Measurements from ENCODE around the gene OR5D16.
"Not testable (repeated sequence)": the region's sequence is repeated elsewhere in the genome, so short reads cannot be mapped to it uniquely, and the experiment has no call there.

Gene OR5D16

DNA sequence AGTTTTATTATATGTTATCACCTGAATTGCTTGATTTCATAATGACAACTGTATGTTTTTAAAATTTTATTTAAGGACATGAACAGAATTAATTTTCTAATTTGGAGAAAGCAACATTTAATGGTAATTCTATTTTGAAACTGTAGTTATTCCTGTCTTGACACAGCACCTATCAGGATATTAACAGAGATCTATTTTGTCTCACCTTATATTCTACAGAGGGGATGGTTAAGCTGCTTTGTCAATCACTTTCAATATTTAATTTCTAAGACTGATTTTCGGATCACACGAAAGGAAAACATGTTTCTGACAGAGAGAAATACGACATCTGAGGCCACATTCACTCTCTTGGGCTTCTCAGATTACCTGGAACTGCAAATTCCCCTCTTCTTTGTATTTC, at the start of gene OR5D16:
Gene OR5D16, plus strand, starts transcription at position 301 of the 400 bp plus-strand sequence. Its CDS starts 0 bp downstream, at position 301.
- DNase-seq (ENCODE audit: low read depth): no peak

DNA sequence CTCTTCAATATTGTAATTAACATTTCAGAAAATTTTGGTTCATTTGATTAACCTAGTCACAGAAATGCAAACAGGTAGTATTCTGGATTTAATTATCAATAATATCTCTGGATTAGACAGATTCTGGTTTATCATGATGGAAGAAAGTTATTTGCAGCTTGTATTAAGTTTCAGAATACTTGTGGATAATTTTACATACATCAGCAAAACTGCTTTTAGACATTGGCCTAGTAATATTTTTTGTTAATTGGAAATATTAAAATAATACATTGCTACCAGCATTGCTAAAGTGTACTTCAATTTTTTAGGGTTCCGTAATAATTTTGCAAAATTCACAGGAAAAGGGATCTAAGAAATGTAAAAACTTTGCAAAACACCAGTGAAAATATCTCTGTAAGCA, 46.9 kb upstream of the OR5D16 start:
- no peak for DNase-seq (ENCODE audit: low read depth)

DNA sequence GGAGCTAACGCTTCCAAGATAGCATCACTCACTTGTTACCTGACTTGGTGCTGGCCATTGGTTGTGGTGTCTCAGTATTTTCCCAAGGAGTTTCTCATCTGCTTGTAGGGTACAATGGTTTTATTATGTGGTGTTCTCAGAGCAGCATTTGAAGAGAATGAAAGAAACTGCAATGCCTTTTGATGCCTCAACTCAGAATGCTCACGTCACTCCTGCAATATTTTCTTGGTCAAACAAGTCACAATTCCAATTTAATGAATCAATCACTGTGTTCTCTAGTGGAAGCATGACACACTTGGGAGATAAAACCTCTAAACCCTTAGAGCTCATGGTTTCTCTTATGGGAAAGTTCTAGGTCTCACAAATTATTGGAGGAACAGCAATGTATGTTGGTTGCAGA, 45.2 kb upstream of the OR5D16 start:
- no peak for DNase-seq (ENCODE audit: low read depth)

DNA sequence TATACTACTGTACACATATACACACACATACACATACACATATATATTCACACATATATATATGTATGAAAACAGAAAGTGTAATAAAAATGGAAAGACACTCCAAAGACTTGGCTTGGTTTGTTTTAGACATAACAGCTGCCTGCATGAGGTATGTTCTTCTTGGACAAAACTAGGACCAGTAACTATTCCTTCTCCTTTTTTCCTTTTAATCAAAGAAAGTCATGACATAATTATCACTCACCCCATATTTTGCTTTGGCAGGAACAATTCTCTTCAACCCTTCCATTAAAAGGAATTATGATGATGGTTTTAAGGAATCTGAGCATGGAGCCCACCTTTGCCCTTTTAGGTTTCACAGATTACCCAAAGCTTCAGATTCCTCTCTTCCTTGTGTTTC, 43.3 kb upstream of the OR5D16 start, which contains the start of gene OR5D14:
Gene OR5D14, plus strand, starts transcription at position 301 of the 400 bp plus-strand sequence. Its CDS starts 0 bp downstream, at position 301.
- DNase-seq (ENCODE audit: low read depth): no peak

DNA sequence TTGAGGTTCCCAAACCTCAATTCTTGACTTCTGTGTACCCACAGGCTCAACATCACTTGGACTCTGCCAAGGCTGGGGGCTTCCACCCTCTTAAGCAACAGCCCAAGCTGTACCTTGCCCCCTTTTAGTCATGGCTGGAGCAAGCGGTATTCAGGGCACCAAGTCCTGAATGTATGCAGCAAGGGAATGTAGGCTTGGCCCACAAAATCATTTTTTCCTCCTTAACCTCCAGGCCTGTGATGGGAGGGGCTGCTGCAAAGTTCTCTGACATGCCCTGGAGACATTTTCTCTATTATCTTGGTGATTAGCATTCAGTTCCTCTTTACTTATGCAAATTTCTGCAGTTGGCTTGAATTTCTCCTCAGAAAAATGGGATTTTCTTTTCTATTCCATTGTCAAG, 32.3 kb upstream of the OR5D16 start:
- no peak for DNase-seq (ENCODE audit: low read depth)

DNA sequence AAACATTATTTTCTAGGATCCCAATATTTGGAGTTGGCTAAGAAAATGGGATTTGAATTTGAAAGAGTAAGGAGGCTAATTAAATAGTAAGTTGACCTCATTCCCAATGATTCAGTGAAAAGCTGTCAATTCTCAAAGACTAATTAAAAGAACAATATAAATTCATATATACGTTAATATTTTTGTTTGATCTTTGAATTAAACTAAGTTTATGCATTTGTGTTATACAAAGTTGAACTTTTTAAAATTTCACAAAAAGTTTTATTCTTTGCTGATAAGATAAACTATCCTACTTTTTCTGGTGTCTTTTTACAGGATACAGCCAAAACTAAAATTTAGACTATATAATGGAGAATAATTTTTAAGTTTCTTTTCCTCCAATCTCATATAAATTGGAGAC, 27.5 kb upstream of the OR5D16 start, which contains the start of gene OR5L1:
Gene OR5L1, plus strand, starts transcription at position 301 of the 400 bp plus-strand sequence. CDS start 100 bp downstream, outside the sequence.
- no peak for DNase-seq (ENCODE audit: low read depth)

DNA sequence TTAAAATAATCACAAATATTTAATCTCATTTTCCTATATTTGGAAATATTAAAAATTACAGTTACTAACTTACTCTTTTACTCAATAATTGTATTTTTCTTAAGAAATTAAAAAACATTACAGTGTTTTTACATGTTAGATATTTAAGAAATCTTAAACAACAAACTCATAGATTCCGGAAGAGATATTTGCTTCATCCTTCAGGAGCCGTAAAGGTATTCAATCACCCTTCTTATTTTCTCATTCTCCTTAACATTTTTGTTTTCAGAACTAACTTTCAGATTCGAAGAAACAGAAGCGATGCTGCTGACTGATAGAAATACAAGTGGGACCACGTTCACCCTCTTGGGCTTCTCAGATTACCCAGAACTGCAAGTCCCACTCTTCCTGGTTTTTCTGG, 19.2 kb upstream of the OR5D16 start, which contains the start of gene OR5D18:
Gene OR5D18, plus strand, starts transcription at position 301 of the 400 bp plus-strand sequence. Its CDS starts 0 bp downstream, at position 301.
- no peak for DNase-seq (ENCODE audit: low read depth)

DNA sequence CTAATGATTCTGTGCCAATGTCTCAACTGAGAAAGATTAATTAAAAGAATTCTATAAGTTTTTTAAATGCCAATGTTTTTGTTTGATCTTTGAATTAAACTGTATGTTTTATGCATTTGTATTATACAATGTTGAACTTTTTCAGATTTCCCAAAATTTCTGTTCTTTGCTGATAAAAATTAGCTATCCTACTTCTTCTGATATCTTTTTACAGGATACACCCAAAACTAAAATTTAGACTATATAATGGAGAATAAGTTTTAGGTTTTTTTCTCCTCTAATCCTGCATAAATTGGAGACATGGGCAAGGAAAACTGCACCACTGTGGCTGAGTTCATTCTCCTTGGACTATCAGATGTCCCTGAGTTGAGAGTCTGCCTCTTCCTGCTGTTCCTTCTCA, 11.6 kb upstream of the OR5D16 start, which contains the start of gene OR5L2:
Gene OR5L2, plus strand, starts transcription at position 301 of the 400 bp plus-strand sequence. Its CDS starts 0 bp downstream, at position 301.
- no peak for DNase-seq (ENCODE audit: low read depth)

DNA sequence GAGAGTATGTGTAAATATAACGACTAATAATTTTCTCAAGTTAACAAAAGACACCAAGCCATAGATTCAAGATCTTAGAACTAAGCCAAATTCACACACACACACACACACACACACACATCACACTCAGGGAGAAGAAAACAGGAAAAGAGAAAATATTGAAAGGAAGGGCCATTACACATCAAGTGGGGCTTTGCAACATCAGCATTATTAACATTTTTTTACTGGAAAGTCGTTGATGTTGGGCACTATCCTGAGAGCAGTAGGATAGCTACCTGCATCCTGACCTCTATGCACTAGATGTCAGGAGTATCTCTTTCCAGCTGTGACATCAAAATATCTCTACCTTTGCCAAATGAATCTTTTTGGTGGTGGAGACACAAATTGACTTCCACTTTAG, 8.9 kb downstream of the OR5D16 start:
- DNase-seq (ENCODE audit: low read depth): no peak

DNA sequence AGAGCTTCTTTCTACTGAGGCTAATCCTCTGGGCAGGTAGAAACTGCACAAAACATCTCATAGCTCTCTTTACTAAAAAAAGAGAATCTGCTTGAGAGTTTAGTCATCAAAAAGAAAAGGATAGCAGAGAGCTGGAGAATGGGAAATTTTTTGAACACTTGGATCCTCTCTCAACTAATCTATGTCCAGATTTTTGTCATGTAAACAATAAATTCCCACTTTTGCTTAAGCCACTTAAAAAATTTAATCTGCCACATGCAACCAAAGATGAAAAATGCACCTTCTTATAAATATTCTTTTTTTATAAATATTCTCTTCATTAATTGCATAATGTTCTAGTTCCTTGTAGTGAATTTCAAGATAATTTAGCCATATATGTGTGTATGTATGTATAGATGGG, 10.5 kb downstream of the OR5D16 start:
- no peak for DNase-seq (ENCODE audit: low read depth)

DNA sequence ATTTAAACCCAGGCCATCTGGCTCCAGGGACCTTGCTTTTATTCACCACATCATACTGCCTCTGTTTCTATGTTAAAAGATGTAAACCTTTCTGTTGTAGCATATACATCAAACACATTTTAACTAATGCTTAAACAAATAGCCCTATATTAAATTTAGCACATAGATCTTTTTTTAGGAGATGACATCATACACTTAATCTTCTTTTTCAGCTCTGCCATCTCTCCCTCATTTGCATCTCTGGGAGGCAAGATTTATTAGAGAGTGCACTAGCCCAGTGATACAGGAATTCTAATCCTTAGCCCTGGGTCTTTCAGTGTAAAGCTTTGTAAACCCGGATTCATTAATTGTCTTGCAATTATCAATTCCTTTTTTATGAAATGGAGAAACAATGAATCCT, 13.6 kb downstream of the OR5D16 start:
- DNase-seq (ENCODE audit: low read depth): no peak

DNA sequence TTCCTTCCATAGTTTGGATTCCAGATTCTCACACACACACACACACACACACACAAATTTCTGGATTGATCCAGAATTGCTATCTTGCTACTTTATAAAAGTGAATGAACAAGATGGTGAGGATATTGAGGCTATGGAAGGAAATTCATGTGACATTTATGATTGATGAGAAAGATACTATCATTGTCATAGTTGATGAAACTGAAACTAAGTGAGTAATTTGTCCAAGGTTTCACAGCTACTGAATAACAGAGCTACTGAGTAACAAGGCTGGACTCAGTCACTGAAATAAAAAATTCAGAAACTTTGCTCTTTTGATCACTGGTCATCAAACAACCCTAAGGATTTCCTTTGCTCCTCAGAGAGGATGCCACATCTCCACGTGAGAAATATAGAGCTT, 16.2 kb downstream of the OR5D16 start:
- DNase-seq (ENCODE audit: low read depth): no peak

DNA sequence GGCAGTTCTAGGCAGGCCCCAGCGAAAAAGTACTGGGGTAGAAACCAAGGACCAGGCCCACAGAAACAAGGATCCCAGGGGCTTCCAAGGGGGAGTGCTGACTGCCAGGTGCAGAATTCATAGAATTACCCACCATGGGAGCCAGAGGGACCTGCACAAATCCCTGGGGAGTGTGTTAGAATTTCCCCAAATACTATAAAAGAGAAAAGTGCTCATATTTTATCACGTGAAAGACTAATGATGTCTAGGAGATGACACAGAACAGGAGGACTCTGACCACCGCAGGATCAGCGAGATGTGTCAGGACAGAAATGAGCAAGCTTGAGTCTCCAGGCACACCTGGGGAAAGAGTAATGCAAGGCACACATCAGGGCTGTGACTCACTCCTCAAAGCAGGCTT, 28.8 kb downstream of the OR5D16 start:
- not testable (repeated sequence) for DNase-seq (ENCODE audit: low read depth)

DNA sequence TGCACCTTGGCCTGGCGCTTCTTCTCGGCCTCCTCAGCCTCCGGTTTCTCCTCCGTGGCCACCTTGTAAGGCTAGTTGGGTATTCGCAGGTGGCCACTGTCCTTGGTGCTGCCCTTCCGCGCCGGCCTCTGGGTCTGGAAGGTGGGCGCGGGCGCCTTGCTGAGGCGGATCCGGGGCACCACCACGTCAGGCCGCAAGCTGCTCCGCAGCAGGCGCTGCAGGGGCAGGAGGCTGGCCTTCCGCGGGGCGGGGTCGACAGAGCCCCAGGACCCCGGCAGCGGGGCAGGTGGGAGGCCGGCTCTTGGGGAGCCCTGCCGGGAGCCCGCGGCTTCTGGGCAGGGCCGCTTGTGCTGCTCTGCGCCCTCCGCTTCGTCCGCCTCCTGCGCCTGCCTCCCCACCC, 34.2 kb downstream of the OR5D16 start:
- not testable (repeated sequence) for DNase-seq (ENCODE audit: low read depth)

DNA sequence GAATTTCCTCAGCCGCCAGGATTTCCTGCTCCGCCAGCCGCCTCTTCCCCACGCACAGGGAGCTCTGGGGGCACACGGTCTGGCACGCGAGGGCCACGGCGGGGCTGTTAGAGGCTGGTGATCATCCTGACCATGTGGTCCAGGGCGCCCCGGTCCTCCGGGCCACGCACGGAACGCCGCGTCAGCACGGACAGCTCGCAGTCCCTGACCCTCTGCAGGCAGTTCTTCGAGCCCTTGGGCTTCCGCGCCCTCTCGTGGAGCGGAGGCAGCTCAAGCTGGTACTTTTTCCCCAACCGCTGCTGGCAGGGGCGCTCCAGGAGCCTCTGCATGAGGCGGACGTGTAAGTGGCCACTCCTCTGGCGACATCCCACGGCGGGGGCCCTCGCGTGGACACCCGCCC, 34.6 kb downstream of the OR5D16 start:
- not testable (repeated sequence) for DNase-seq (ENCODE audit: low read depth)

DNA sequence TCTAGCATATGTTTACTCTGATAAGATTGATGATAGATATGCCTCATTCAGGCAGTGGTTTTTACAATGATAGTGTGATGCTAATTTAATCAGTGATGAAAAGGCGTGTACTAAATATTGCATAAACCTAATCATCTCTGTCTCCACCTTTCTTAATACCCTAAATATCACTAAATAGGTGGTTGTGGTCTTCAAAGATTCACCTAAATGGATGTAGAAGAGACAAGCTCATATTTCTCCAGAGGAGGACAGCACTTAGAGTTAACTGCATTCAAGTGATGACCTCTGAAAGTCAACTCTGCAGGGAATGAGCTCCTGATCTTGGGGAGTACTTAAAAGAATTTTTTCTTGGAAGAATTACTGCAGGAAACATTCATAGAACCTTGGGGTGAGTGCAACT, 44.4 kb downstream of the OR5D16 start, which contains the start of gene TRIM51:
Gene TRIM51, plus strand, starts transcription at position 301 of the 400 bp plus-strand sequence. CDS start 2,132 bp downstream, outside the sequence.
- DNase-seq (ENCODE audit: low read depth): not testable (repeated sequence)

DNA sequence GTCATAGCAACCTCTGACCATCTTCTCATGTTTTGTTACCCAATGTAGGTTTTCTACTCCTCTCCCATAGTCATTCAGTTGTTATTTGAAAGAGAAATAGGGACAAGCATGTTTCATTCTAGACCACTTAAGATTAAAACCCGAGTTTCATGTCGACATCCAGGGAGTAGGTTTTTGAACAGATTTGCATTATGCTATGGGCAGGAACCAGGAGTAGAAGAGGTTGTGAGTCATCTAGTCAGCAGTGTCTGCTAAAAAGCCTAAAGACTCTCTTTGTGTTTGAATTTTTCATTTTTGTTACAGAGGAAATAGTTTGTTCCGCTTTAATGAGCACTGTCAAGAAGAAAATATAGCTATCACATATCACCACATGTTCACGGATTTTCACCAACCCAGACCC, 46.4 kb downstream of the OR5D16 start:
- not testable (repeated sequence) for DNase-seq (ENCODE audit: low read depth)

DNA sequence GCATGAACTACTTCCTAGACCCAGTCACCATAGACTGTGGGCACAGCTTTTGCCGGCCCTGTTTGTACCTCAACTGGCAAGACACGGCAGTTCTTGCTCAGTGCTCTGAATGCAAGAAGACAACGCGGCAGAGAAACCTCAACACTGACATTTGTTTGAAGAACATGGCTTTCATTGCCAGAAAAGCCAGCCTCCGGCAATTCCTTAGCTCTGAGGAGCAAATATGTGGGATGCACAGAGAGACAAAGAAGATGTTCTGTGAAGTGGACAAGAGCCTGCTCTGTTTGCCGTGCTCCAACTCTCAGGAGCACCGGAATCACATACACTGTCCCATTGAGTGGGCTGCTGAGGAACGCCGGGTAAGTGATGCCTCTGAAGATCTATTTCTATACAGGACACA, 46.9 kb downstream of the OR5D16 start:
- DNase-seq (ENCODE audit: low read depth): not testable (repeated sequence)
